ENCODE results near the gene GPR161. TPM values are rescaled to one million over a fixed set of nuclear protein-coding genes. Genes with fewer than 3 reads are reported as not detected.

GPR161 gene
- polyA plus RNA-seq, 3 donors = 19.8 to 21.7 (median 19.9) TPM

DNA sequence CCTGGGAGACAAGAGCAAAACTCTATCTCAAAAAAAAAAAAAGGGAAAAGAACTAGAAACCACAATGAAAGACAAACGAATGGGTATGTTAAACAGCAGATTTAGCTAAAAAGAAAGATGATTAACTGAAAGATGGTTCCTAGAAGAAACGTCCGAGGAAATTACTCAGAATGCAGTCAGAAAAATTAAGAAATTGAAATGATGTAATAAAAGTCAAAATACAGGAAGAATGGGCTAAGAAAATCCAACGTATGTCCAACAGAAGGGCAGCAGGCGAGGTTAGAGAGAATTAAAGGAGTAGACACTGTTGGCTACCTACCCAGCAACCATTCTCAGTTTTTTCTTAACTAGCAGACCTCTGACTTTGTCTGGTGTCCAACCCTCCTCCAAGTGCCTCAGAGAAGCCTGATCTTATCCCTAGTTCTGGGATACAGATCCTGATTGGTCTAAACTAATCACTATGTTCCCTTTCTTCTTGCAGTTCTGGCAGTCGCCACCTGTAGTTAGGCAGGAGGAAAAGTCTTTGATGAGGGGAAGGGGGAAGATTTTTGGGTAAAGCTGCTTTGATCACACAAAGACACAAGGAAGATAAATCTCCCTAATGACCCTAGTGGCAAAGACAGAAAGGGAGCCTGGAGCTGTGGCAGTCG is 25.7 kb downstream of the GPR161 start:
- DNase-seq = no peak

DNA sequence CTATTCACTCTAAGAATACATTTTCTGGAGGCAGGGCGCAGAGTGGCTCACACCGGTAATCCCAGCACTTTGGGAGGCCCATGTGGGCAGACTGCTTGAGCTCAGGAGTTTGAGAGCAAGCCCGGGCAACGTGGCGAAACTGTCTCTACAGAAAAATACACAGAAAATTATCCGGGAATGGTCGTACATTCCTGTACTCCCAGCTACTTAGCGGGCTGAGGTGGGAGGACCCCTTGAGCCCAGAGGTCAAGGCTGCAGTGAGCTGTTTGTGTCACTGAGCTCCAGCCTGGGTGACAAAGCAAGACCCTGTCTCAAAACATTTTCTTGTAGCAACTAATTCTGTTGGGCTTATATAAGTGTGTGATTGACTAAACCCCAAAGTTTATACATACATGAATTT is 30.5 kb downstream of the GPR161 start:
- no peak for DNase-seq

DNA sequence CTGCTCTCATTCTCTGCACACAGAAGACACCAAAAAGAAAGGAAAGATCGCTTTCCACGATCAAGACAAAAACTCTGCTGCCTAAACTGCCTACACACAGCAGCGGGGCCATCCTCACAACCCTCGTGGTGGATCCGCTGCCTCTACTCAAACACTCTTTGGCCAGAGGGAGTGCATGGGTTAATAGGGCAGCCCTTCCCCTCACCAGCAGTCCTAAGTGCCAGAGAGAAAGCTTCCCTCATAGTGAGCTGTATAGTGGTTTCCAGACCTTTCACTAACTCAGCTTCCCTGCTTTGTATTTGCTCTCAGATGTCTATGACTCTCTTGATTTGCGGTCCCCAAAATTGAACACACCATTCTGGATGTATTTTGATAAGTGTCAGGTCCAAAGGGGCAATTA is 30.9 kb downstream of the GPR161 start:
- DNase-seq = no peak

DNA sequence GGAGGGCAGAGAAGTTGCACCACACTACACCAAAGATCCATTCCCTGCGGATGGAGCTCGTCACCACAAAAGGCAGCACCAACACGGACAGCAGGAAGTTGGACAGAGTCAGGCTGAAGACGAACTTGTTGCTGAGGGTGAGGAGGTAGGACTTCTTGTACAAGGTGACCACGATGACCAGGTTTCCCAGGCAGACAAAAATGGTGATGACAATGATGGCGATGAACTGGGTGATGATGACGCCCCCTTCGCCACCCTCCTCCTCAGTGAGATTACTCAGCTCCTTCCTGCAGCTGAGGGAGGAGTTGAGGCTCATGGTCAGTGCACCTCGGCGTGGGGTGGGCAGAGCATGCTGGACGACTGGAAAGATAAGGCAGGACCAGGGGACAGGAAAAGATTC is 32.2 kb downstream of the GPR161 start:
- no peak for DNase-seq

DNA sequence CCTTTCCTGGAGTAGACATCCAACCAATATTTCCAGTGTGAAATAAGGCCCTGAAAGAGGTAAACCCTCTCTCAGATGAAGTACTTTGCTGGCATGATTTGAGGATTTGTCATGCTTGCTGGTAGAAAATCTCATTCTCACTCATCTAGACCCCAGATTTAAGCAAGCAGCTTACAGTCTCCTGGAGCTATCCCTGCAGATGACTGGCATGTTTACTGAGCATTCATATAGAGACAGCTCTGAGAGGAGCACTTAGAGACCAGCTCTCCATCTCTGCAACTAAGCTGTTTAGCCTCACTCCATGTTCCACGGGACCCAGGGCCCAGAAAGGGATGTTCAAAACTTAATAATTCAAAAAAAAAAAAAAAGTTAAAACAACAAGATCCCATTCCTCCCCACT is 34.2 kb downstream of the GPR161 start:
- no peak for DNase-seq

DNA sequence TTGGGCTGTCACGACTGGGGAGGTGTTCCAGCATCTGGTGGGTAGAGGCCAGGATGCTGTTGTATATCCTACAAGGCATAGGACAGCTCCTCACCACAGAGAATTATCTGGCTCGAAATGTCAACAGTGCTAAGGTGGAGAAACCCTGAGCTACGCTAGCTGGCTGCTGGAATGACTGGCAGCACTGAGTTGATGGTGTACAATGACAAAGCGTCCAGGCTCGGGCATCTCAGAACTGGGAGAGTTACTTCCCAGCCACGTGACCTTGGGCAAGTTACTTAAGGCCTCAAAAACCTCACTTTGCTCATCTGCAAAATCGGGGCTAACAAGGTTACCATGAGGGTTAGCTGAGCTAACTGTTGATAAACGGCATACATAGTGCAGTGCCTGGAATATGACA is 35.4 kb downstream of the GPR161 start:
- DNase-seq = no peak

DNA sequence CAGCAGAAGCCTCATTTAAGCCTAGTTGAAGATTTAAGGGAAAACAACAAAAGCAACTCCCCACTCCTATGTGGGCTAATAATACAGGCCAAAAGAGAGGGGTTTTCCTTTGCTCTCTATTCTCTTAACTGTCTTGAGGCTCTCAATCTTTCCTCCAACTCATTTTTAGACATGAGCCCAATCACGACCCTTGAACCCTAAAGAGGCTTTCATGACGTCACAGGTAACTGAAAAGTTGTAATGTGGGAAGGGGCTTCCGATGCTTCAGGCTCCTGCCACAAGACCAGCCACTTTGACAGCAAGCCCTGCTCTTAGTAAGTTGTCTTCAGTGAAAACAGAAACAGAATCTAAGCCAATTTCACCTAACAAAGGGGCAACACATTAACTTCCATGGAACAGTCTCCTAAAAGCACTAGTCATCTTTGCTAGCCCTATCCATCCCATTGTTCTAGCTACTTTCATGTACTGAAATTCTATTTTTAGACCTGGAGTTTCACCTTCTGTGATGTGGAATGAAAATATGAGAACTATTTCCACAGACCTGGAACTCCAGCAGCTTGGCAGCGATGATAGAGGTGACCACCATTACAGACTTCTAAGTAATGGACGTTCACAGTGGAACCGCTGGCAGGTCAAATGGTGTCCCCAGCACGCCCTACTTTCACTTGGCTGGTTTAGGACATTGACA is 36.3 kb downstream of the GPR161 start:
- no peak for DNase-seq

DNA sequence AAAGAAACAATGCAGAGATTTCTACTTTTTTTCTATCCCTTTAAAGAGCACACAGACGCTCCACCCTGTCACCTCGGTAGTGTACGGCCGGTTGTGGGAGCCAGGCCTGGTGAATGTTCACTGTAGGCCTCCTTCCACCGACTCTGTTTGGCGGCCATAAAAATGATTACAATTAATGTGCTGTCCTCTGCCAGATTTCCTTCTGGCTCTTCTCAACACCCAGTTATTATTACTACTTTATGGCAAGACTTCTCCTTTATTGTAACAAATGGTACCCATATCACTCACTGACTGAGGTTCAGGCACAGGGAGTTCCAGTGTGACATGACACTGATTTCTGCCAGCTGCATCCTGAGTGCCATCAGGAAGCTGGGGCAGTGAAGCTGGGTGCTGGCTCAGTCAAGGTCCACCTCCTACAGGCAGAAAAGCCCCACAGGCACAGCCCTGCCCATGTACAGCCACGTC is 37.4 kb downstream of the GPR161 start:
- no peak for DNase-seq

DNA sequence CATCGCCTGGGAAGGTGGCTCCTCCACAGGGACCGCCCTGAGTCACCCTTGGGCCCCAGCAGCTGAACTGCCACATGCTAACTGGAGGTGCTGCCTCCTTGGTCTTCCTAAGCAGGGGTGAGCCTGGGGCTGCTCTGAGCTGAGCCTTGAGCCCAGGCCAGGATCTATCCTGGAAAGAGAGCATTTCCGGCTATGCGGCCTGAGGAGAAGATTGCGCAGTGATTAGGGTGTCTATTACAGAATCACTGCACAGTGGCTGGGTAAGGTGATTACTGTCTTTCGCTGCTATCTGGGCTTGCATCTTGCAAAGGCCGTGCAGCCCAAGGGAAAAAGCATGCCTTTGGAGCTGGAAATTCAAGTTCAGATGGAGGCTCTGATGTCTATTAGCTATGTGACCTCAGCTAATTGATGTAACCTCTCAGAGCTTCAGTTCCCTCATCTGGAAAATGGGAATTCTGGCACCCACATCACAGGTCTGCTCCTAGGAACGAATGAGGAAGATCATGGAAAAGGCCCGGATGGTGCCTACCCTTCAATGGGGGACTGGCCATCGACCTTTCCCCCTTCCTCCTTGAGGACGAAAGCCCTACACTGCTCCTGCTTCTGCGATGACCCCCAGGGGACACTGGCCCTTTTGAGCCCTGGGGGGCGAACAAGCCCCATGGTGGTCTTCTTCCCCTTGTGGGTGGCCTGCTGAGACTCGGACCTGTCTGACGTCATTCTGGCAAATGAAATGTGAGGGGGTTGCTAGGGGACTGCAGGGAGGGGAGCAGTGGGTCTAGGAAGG is 38.0 kb downstream of the GPR161 start:
- no peak for DNase-seq

DNA sequence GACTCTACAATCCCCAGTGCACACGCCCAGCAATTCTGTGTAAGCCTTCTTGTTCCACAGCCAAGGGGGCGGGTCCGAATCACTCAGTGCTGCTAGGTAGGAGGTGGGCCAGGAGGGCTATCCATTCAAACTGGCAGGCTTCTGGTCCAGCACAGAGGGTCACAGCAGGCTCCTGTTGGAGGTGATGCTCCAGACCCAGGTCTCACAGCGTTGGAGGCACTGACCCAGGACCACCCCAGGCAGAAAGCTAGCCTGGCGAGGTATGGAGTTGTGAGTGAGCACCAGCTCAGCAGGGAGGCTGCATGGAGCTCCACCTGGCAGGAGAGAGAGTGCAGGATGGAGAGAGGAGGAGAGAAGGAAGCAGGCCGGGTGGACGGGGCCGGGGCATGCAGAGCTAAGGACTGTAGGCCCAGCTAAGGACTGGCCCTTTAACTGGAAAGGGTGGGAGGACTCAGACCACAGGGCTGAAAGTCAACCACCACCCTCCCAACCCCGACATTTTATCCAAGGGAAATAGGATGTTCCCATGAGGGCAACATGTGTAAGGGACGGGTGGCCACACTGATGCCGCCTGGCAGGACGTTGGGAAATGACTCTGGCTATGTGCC is 38.7 kb downstream of the GPR161 start:
- DNase-seq = no peak

DNA sequence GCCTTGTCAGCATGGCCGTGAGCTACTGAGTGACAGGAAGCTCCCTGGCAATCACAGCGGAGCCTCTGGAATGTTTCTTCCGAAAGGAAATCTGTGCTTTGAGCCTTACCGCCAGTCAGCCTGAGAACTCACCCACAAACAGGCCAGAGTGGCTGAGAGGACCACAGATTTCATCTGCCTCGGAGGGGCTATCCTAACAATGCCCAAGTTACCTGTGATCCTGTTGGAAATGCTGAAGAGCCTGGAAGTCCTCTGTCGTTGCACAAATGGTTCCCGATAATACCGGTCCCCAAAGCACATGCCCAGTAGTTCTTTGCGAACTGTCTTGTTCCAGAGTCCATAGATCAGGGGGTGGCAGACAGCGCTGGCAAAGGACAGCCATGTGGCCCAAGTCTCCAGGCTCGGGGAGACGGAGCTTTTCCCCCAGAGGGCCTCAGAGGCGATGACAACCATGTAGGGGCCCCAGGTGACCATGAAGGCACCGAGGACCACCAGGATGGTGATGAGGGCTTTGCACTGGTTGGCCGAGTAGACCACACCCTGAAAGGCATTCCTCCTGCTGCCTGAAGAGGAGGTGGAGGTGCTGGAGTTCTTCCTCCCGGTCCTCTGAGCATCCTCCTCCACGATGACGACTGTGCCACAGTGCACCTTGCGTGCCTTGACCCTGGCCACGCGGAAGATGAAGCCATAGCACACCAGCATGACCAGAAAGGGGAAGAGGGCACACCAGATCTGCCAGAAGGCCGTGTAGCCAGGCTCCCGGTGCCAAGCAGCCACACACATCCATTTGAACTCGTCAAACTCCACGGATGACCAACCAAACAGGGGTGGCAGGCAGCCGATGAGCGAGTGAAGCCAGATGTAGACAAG is 40.2 kb downstream of the GPR161 start:
- no peak for DNase-seq

DNA sequence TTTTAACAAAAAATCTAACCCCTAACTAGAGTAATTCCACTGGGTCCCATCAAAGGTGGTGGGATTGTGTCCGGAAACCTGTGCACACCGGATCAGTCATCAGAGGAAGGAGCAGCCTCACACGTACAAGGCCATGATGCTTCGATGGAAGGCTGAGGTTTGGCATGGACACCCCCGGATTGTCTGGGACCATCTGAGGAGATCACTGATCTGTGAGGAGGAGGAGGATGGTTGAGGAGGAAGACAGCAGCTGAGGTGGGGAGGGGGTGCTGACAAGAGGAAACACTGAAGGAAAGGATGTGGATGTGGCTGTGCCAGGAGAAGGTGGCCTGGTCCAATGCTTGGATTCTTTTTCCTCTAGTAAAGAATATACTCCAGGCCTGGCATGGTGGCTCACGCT is 41.3 kb downstream of the GPR161 start:
- no peak for DNase-seq

DNA sequence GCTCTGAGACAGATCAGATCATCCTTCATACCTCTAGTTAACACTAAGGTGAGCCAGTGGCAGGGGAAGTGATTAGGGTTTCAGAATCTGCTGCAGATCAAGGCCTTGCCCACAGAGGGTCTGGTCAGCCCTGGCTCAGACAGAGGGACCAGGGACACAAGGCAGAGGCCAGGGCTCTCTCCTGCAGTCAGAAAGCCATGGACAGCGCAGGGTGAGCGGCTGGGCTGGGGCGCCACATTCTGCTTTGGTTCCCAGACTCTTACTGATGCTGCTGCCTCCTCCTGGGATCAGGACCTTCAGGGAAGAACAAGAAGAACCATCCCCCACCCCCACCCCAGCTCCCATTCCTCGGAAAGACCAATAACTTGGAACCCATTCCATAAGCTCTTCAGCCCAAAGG is 43.1 kb downstream of the GPR161 start:
- no peak for DNase-seq

DNA sequence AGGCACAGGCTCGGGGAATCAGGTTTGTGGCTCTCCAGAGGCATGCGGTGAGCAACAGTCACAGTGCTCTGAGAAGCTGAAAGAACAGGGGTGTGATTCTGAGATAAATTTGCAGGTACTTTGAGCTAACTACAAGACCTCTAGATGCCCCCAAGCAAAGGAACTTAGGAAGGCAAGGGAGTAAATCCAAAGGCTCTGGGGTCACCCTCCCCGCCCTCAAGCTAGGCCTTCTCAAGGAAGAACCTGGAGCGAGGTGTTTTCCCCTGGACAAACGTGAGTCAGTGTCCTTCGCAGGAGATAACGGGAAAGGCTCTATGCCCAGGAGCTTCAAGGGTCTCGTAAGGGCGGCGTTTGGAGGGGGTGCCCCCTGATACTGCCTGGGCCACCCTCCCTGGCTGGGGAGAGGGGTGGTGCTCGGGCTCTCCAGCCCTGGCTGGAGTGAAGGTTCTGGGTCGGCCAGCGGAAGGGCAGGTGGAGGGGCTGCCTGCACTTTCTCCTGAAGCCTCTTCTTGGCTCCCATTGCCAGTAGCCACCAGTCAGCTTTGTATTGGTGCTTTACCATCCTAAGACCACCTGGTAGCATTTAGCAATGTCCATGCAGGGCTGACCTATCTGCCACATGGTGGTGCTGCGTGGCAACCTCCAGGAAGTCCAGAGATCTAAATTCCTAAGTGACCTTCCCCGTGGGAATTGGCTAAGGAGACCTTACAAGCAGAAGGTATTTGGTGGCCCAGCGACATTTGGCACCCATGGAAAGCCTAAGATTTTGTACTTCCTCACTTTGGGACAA is 44.0 kb downstream of the GPR161 start:
- no peak for DNase-seq

DNA sequence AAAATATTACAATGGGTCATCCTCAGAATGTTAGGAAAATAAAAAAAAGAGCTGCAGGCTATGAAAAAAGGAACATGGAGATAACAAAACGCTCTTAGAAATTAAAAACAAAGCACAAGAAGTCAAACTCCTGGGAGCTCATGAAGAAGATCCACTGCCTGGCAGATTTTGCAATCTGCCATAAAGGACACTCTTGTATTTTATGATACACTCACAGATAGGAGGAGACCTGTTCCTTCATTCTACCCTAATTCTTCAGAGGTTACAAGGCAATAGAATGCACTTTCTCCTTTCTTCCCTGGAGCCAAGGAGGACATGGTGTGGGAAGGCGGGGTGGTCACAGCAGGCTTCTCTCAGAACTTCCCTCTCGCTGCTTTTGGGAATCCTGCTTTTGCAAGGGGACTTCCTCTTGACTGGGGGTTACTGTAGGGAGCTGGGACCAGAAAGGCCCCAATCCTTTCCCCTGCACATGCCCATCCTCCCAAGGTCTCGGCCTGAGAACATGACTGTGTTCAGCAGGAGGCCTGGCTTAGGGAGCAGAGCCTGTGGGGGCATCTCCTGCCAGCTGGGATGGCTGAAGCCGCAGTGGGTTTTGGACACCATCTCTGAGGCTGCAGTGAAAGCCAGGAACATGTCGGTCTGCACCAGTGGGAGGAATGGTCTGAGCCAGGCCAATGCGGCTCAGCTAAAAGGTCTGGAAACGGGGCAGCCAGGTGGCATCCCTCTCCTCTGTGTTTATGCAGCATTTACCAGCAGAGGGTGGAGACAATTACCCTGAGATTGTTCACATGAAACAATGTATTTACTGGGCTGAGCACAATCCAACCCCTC is 44.8 kb downstream of the GPR161 start:
- no peak for DNase-seq

DNA sequence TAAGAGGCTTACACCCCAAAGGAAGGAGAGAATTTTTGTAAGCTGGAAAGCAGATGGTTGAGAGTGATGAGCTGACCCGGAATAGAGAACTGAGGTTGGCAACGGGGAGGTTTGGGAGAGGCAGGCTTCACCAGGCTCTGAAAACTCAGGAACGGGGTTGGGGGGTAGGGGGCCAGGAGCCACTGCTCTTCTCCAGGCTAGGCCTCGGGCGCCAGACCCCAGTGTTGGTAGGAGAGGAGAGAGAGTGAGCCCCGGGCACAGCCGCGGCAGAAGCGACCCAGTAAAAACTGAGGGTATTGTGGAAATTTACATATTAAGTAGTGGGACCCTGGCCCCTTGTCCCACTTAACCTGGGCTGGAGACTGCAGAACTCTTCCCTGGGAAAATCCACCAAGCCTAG is 45.7 kb downstream of the GPR161 start:
- no peak for DNase-seq

DNA sequence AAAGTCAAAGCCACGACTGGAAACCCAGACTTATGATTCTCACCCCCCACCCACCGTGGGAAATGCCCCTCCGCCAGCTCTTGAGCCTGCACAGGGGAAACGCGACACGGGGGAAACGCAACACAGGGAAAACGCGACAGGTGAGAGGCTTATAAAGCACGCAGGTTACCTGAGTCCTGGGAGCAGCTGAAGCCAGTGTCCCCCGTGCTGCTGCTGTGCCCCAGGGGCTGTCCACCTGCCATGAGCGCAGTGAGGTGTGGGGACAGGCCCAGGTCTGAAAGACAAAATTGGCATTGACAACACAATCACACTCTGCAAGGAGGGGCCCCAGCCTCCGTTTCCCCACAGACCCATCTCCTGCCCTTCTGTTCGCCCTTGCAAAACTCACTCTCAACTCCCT is 46.3 kb downstream of the GPR161 start:
- DNase-seq = no peak

DNA sequence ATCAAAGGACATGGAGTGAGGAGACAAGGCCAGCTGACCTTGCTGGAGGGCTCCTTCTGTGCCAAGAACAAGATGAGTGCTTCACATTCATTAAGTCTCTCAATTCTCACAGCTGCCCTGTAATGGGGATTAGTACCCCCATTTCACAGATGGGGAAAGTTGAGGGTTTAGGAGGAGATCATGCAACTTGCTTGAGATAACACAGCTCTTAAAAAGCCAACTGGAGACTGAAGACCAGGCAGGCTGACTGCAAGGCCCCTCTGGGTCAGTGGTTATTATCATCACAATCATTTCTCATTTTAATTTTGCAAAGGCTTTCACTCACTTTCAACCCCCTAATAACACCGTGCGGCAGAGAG is 46.8 kb downstream of the GPR161 start:
- no peak for DNase-seq

DNA sequence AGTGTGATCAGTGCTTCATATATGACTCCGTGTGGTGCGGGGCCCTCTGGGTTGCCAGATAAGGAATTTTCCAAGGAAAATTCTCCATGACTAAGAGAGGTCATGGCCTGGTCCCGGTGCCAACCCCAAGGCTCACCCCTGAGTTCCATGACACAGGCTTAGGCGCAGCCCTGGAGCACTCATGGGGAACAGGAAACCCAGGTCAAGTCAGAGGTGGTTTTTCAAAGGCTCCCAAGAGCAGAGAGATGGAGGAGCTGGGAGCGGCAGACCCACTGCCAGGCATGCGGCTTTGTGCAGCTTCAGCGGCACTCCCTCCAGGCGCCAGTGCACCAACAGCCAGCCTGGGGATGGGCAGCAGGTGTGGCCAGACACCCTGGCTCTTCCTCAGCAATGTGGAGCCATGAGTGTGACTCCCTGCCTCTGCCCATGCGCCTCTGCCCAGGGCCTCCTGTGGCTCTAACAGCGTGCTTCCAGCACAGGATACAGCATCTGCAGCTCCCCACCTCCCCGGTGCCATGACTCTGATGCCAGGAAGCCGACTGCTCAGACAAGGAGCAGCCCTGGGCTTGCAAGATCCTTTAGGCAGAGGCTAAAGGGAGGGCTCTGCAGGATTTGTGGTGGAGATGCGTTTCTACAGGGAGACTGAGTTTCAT is 47.3 kb downstream of the GPR161 start:
- DNase-seq = no peak
